WI38 (cell line): ENCODE results near the gene PTGFRN.
"Not testable (repeated sequence)": the region's sequence is repeated elsewhere in the genome, so short reads cannot be mapped to it uniquely, and the experiment has no call there.

ENCODE experiments used
- H3K4me3 ChIP-seq: 2 replicates; pipeline ENCODE4 v1.5.1; 2011; ENCODE audit warnings: low read depth, mild to moderate bottlenecking, control low read depth, low read length
- TF ChIP-seq, protein P1 (sequence below): IDR thresholded peaks from 2 replicates; pipeline ENCODE4 v1.5.1; 2012; ENCODE audit warnings: low read depth, mild to moderate bottlenecking, control low read depth, low read length

PTGFRN gene

DNA sequence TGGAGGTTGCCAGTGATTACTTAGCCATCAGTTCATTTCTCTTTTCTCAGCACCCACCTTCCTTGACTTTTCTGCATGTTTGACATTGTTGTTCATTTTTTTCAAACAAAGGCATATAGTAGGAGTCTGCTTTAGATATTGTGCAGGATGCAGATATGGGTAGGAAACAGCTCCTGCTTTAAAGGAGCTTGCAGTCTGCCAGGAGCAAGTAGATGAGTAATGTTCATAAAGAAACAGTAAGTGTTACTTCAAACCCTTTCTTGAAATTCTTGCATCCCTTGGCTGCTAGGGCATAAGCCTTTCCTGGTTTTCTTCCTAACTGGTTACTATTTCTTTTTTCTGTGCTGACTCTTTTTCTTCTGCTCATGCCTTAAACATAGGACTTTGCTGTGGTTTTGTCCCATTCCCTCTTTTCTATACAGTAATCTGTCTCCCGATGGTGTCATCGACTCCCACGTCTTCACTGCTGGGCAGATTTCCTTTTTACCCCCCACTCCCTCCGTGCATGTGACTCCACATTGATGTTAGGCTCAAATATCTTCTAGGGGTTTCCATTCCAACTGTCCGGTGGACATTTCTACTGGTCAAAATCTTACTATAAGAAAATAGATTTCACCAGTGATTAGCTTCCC lies 20.4 kb downstream of the PTGFRN start:
- TF ChIP-seq, protein P1, sequence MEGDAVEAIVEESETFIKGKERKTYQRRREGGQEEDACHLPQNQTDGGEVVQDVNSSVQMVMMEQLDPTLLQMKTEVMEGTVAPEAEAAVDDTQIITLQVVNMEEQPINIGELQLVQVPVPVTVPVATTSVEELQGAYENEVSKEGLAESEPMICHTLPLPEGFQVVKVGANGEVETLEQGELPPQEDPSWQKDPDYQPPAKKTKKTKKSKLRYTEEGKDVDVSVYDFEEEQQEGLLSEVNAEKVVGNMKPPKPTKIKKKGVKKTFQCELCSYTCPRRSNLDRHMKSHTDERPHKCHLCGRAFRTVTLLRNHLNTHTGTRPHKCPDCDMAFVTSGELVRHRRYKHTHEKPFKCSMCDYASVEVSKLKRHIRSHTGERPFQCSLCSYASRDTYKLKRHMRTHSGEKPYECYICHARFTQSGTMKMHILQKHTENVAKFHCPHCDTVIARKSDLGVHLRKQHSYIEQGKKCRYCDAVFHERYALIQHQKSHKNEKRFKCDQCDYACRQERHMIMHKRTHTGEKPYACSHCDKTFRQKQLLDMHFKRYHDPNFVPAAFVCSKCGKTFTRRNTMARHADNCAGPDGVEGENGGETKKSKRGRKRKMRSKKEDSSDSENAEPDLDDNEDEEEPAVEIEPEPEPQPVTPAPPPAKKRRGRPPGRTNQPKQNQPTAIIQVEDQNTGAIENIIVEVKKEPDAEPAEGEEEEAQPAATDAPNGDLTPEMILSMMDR = no peak
- no peak overlapping the region for H3K4me3 ChIP-seq

DNA sequence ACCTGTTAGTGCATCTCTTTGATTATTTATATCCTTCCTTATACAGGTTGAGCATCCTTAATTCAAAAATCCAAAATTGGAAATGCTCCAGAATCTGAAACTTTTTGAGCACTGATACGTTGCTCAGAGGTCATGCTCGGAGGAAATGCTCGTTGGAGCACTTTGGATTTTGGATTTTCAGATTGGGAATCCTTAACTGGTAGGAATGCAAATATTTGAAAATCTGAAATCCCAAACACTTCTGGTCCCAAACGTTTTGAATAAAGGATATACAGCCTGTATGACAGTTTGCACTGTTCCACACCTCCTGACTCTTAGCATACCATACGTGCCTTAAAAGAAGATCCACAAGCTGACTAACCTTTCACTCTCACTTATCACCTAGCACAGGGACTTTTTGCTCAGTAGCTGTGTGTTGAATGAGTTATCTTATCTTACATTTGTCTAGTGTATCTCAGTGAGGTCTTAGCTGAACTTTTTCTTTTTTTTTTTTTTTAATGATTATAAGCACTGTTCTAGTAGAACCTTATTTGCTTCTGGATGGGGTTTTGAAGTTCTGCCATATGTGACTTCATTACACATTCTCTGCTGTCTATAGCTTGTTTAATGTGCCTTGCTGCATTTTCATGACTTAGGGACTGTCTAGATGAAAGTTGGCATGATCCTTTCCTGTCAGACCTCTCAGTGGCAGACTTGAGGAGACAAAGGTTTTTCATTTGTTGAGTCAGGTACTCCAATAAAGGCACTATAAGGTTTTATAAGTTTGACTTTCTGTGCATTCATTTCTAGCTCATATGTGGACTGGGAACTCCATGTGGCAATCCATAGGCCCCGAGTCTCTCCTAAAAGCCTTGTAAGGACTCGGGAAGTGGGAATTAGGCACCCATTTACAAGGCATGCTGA lies 21.6 kb downstream of the PTGFRN start:
- TF ChIP-seq, protein P1 = no peak
- H3K4me3 ChIP-seq = no peak overlapping the region

DNA sequence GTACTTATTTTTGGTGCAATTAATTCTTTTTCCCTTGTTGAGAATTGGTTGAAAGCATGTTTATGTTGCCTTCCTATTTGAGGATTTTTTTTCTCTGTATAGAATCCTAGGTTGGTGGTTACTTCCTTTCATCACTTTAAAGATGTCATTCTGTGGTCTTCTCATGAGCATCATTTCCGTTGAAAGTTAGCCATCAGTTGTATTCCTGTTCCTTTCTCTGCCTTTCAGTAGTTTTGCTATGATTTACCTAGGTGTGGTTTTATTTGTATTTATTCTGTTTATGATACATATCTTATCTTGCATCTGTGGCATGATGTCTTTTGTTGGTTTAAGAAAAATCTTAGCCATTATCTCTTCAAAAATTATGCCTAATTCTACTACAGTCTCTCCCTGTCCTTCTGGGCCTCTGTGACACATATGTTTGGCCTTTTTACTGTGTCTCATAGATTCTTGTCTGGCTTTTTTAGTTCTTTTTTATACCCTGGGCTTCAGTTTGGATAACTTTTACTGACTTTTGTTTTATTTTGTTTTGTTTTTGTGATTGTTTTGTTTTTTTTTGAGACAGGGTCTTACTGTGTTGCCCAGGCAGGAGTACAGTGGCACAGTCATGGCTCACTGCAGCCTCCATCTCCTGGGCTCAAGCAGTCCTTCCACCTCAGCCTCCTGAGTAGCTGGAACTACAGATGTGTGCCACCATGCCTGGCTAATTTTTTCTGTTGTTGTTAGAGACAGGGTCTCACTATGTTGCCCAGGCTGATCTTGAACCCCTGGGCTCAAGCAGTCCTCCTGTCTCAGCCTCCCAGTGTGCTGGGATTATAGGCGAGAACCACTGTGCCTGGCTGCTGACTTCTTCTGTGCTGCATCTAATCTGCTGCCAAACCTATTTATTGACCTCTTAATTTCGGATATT lies 24.1 kb downstream of the PTGFRN start:
- H3K4me3 ChIP-seq = no peak overlapping the region
- TF ChIP-seq, protein P1 = no peak

DNA sequence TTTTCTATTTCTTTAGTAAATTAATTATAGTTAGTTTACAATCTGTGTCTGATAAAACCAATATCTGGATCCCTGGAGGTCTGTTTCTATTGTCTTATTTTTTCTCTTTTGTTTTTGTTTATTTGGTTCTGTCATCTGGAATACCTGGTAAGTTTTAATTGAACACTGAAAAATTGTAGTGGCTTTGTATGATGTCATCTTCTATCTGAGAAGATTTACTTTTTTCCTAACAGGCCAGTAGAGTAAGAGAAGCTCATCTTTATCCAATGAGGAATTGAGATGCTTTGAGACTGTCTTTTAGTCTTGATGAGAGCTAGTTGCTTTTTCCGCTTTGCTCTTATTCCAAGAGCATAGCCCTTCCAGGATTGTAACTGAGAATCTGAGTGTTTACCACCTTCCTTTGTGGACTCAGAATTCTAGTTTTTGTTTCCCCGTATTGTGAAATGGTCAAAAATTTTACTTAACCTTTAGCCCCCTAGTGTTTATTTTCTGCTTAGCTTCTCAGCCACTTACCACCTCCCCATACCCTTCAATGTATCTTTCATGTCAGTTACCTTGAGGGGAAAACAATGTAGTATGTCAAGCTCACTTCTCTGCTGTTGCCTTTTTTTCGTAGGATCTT lies 25.0 kb downstream of the PTGFRN start:
- no peak overlapping the region for H3K4me3 ChIP-seq
- TF ChIP-seq, protein P1 = no peak

DNA sequence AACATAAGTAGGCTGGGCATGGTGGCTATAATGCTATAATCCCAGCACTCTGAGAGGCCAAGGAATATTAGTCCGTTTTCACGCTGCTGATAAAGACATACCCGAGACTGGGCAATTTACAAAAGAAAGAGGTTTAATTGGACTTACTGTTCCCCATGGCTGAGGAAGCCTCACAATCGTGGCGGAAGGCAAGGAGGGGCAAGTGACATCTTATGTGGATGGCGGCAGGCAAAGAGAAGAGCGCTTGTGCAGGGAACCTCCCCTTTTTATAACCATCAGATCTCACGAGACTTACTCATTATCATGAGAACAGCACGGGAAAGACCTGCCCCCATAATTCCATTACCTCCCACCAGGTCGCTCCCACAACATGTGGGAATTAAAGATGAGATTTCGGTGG lies 28.5 kb downstream of the PTGFRN start:
- TF ChIP-seq, protein P1 = no peak
- H3K4me3 ChIP-seq = no peak overlapping the region

DNA sequence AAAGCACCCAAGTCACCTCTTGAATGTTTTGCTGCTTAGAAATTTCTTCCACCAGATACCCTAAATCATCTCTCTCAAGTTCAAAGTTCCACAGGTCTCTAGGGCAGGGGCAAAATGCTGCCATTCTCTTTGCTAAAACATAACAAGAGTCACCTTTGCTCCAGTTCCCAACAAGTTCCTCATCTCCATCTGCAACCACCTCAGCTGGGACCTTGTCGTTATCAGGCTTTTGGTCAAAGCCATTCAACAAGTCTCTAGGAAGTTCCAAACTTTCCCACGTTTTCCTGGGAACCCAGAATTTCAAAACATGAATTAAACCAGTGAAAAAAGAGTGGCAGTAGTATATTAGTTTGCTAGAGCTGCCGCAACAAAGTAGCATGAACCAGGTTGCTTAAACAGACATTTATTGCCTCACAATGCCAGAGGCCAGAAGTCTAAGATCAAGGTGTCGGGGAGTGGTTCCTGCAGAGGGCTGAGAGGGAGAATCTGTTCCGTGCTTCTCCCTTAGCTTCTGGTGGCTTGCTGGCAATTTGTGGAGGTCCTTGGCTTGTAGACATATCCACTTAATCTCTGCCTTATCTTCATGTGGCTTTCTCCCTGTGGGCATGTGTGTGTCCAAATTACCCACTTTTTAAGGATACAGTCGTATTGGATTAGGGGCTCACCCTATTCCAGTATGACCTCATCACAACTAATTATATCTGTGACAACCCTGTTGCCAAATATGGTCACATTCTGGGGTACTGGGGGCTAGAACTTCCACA lies 30.2 kb downstream of the PTGFRN start:
- H3K4me3 ChIP-seq = not testable (repeated sequence)
